HUDEP-2 (cell line): ENCODE data around the gene LRRC7.
"Not testable (repeated sequence)": the region's sequence is repeated elsewhere in the genome, so short reads cannot be mapped to it uniquely, and the experiment has no call there.

Source experiments
- DNase-seq, 76 experiments: peaks; one replicate each; lab custom pipeline; 2025; ENCODE audit not compliant: unreplicated experiment in 76 of 76; lab: John Stamatoyannopoulos, UW

The LRRC7 gene

DNA sequence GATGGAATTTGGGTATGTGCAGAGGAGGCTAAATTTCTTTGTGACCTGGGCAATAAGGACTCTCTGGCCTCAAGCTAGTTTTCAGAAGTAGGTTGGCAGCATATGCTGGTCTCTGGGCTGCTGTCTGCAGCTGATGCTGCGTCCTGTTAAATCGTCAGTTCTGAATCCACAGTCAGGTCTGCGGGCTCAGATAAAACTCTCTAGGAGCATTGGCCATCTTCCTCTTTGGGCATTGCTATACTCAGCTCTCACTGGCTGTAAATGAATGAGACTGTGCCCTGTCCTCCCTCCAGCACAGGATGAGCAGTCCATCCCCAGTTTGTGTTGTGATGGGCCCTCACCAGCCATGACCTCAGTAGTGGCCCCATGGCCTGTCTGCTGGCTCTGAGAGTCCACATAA, 365.0 kb downstream of the LRRC7 start:
- no peak for DNase-seq

DNA sequence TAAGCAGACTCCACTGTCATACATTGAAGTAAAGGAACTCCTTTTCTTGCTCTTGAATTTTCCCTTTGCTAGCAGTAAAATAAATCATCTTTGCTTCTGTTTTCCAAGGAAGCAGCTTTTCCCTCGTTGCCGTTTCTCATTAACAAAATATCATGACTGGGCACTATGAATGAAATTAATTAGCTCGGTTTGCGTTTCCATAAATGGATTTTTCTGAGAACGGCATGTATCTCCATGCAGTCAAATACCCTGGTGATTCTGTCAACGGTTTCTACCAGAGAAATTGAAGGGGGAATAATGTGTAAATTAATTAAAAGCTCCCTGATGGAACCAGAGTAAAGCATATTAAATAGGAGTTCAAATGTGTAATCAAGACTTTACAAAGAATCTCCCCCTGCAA, 372.5 kb downstream of the LRRC7 start:
- DNase-seq: no peak

DNA sequence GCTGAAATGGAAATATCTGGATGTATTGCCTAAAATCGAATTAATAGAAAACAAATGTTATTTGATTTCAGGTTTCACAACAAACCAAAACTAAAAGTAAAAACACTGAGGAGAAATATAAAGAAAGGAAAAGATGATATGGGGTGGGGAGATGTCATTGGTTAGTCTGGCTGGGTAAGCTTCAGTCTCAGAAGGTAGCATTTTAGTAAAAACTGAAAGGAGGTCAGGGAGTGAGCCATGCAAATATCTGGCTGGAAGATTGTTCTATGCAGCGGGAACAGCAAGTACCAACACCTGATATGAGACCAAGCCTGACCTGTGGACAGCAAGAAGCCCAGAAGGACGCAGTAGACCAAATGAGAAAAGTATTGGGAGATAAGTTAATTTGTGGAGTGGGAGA, 373.1 kb downstream of the LRRC7 start:
- no peak for DNase-seq

DNA sequence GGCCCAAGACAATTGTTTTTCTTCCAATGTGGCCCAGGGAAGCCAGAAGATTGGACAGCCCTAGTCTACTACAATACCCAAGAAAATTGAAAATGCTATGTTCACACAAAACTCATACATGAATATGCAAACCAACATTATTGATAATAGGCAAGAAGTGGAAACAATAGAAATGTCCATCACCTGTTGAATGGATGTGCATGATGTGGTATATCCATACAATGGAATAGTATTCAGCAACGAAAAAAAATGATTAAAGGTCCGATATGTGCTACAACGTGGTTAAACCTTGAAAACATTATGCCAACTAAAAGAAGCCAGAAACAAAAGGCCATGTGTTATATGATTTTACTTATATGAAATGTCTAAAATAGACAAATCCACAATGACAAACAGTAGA, 375.3 kb downstream of the LRRC7 start:
- no peak for DNase-seq

DNA sequence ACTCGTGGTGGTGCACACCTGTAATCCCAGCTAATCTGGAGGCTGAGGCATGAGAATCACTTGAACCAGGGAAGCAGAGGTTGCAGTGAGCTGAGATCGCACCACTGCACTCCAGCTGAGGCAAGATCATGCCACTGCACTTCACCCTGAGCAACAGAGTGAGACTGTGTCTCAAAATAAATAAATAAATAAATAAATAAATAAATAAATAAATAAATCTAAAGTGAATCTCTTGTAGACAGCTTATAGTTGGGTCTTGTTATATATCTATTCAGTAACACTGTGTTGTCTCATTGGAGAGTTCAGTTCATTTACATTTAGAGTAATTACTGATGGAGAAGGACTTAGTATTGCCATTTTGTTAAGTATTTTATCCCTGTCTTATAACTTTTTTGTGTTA, 379.2 kb downstream of the LRRC7 start:
- no peak for DNase-seq

DNA sequence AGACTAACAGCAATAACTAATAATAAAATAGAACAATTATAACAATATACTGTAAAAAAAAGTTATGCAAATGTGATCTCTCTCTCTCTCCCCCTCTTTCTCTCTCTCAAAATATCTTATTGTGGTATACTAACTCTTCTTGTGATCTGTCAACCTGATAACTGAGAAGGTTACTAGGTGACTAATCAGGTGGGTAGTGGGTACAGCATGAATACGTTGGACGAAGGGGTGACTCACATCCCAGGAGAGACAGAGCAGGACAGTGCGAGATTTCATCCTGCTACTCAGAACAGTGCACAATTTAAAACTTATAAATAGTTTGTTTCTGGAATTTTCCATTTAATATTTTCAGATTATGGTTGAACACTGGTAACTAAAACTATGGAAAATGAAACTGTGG, 380.1 kb downstream of the LRRC7 start:
- DNase-seq: no peak

DNA sequence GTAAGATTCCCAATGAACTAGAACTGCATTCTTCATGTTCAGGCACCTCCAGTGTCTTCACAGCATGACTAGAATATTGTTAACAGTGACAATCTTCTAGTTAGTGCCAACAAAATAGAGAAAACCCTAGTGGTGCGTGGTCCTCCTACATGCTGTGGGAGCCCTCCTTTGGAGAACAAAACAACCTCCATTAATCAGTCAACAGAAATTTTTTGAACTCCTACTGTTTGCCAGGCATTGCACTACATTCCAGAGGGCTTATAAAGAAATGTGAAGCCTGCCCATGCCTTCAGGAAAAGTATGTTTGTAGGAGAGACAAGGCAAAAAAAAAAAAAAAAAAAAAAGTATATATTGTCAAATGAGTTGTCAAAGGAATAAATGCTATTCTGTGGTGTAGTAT, 385.0 kb downstream of the LRRC7 start:
- no peak for DNase-seq

DNA sequence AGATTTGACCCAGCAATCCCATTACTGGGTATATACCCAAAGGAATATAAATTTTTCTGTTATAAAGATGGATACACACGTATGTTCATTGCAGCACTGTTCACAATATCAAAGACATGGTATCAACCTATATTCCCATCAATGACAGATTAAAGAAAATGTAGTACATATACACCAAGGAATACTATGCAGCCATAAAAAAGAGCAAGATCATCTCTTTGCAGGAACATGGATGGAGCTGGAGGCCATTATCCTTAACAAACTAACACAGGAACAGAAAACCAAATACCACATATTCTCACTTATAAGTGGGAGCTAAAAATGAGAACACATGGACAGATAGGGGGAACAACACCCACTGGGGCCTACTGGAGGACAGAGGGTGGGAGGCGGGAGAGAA, 394.7 kb downstream of the LRRC7 start:
- not testable (repeated sequence) for DNase-seq

DNA sequence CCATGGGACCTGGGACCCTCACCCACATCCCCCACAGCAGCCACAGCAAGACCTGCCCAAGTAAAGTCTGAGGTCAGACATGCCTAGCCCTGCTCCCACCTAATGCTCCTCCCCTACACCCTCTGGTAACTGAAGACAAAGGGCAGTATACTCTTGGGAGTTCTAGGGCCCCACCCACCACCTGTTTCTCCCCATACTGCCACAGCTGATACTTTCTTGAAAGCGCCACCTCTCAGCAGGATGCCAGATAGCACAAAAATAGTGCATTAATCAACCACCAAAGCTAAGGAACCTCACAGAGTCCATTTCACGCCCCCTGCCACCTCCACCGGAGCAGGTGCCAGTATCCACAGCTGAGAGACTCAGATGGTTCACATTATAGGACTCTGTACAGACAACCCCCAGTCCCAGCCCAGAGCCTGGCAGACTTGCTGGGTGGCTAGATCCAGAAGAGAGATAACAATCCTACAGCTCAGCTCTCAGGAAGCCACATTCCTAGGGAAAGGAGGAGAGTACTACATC, 399.6 kb downstream of the LRRC7 start:
- no peak for DNase-seq

DNA sequence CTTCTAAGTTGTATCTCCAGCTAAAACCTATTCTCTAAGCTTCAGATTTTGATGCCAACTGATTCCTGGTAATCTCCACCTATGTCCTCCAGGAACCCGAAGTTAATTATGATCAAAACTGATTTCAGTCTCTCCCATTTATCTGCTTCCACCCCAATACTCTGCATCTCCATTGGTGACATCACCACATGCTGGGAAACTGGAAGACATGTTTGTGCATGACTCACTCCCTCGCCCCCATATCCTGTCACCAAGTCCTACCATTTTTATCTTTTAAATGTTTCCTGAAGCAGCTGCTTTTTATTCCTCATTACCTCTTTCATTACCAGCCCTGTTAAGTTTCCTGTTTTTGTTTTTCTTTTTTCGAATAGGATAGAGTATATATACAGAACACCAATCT, 409.2 kb downstream of the LRRC7 start:
- no peak for DNase-seq

DNA sequence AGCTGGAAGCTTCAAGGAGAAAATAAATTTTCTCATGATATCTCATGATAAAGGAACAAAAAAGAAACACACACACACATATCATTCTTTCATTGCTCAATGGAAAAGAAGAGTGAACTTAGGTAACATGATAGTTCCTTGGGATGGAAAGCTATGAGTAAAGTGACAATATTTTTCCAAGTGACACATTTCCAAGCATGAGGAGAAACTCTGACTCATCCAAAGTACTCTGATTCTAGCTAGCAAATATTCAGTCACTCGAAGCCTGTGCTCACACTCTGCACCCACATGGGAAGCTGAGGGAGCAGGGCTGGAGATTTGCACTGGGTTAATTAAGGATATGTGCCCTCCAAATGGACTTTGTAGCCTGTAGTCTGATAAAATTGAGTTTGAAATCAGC, 415.3 kb downstream of the LRRC7 start:
- no peak for DNase-seq

DNA sequence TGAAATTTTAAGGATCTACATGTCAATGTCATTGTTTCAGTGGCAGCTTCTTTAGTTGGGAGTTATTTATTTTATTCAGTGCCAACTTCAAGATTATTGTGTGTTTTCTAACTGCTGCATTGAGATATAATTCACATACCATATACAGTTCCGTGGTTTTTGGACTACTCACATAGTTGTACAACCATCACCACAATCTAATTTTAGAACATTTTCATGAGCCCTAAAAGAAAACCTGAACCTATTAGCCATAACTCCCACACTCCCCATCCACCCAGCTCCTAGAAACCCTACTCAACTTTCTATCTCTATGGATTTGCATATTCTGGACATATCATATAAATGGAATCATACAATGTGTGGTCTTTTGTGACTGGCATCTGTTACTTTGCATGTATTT, 417.7 kb downstream of the LRRC7 start:
- DNase-seq: no peak

DNA sequence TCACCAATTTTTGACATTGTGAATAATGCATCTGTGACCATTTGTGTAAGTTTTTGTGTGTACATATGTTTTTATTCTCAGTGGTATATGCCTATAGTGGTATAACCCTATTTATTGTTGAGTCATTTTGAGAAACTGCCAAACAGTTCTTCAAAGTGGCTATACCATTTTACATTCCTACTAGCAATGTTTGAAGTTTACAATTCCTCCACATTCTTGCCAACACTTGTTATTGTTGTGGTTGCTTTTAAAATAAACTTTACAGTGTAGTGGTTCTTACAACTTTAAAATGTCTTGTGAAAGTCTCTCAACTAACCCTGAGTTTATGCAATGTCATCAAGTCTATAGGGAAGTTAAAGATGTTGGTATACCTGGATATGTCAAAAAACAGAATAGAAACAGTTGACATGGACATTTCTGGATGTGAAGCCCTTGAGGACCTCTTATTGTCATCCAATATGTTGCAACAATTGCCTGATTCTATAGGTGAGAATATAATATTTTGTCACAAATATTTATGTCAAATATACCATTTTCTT, 418.2 kb downstream of the LRRC7 start:
- no peak for DNase-seq

DNA sequence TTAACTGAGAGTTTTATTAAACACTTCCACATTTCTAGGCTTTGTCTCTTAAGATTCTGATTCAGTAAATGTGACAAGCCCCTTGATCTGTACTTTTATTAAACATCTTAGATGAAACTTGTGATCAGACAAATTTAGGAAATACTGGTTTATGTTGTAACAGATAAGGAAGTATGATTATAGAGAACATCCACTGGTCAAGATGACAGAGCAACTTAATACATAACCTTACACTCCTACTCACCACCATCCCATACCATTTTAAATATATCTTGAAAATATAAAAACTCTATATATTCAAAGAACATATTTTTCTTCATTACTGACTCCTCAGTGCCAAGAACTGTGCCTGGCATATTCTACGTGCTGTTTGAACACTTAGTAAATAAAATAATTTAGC, 420.2 kb downstream of the LRRC7 start:
- no peak for DNase-seq

DNA sequence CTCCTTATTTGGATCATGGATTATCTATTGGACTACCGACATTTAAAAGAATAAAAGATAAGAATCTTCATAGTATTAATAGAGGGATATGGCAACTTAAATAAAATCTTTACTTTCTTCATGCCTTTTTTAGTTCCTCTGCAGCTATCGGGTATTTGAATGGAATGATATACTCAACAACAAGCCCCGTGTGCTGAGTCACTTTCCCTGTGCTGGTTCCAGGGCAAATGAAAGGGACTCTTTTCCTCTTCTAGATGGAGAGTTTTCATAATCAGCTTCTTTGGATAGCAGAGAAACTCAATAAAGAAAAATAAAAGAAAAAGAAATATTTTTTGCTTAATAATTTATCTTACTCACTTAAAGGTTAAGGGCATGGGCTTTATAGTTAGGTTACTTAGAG, 423.9 kb downstream of the LRRC7 start:
- DNase-seq: no peak

DNA sequence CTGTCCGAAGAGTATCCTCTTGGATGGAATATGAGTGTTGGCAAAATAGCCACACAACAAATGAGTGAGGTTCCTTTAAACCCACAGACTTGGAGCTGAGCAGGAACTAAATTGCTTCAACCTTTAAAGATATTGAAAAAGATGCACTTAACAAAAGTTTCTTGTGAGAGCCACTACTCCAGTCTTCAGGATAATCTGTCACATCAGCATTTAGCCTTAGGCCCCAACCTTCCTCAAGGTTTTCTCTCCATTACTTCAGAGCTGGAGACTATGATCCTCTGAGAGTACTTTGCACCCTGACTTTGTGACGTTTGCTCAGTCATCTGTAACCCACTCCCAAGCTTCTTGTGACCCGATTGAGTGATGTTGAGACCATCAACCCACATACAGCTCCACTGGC, 424.9 kb downstream of the LRRC7 start:
- no peak for DNase-seq

DNA sequence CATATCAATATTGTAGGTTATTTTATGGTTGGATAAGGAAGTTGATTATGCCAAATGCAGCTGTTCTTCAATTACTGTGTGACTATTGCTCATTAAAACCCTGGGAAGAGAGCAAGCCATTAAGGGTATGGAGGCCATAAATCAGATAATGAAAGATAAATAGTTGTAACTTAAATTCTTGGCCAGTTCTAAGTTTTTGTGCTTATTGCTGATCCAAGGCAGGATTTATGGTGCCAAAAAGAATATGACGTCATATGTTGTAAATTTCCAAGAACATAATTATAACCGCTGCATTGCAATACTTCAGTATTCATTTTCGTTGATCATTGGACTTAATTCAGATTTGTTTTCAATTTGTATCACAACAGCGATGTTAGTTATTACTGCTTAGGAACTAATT, 426.1 kb downstream of the LRRC7 start:
- no peak for DNase-seq

DNA sequence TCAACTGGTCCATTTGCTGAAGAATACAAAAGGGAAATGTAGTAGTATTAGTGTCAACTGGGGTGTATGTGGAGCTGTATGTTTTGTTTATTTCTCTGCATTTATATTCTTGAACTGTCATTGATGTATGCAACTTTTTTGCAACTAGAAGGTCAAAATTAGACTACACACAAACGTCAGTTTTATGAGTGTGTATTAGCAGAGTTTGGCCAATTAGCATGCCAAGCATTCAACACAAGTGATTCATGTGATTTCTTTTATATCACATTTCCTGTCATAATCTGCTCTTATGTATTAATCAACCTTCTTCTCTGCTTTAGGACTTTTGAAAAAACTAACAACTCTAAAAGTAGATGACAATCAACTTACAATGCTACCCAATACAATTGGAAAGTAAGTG, 426.5 kb downstream of the LRRC7 start:
- no peak for DNase-seq

DNA sequence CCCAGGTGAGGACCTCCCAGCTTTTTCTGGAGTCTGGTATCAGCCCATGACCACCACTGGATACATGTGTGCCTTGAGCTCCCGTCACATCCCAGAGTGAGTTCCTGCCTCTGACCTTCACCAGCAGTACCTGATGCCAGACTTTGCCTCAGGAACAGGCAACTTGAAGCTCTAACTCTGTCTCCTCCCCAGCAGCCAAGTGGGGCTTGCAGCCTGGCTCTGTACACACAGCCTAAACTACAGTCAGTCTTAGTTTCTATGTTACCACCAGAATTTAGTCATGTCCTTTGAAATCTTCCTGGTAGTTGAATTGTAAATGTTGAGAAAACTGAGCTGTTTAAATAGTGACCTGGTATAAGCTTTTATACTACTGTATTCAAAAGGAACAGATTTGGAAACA, 431.1 kb downstream of the LRRC7 start:
- no peak for DNase-seq

DNA sequence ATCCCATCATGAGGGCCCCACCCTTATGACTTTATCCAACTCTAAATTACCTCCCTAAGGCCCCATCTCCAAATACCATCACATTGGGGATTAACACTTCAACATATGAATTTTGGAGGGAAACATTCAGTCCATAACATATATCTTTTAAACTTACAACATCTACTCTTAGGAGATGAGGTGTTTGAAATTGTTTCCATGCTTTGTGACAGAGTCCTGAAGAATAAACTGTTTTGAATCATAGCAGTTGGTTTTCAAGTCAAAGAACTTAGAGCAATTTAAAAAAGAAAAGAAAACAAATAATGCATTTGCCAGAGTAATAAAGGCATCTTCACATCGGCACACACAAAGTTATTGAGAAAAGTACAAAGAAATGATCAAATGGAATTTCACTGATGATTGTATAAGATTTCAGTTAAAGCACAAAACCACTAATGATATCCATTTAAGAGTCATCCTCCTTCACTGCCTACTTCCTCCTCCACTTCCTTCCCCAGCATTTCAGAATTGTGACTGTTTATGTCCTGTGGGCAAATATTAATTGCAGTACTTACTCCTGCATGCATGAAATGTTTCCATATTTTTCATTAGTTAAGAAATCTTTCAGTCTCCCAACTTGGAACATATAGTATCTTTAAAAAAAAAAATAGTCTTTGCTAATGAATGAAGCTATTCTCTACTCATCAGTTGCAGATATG, 435.6 kb downstream of the LRRC7 start:
- no peak for DNase-seq

DNA sequence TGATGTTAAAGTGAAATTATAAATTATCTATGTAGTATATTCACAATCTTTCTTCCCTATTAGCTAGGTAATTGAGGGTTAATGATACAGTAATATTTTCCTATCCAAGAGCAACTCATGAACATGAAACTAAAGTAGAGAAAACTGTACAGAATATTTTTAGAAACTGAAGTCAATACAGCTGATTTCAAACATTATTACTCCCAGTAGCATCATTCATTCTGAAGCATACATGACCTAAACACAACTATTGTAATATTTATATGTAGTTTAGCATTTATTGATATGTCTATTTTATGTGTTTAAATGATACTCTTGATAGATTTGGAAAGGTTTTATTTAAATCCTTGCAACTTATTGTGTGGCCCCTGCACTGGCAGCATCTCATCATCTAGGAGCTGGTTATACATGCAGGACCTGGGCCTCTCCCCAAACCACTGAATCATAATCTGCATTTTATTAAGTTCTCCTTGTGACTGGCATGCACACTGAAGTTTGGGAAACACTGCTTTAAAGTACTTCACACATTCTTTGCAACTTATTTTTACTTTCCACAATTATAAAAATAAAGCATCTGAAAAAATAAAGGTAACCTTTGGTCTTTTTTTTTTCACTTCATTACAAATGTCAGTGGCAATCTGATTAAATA, 437.8 kb downstream of the LRRC7 start:
- DNase-seq: no peak

DNA sequence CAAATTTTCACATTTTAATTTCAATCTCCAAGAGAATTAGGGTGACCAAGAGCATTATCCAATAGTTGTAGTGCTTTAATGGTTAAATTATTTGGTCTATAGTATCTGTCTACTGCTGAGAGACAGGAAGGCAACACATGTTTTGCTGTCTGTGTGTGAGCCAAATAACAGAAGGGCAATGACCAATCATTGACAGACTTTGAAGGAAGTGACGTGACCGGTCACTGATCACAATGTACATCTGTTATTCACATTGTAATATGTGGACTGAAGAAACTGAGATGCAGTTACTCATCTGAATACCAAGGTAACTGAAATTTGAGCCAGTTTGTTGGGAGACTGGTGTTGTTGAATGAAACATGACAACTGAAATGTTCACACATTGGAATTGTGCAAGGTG, 440.9 kb downstream of the LRRC7 start:
- no peak for DNase-seq
